WTC11 (cell line): ENCODE results near the gene JMJD8. TPM values are rescaled to one million over a fixed set of nuclear protein-coding genes. Genes with fewer than 3 reads are reported as not detected.
"Not testable (repeated sequence)": the region's sequence is repeated elsewhere in the genome, so short reads cannot be mapped to it uniquely, and the experiment has no call there.

Experiments
- ATAC-seq: fragments of 200-7000 bp; cut with Tn5 transposase; 2 replicates; pipeline ENCODE4 v1.10.0; 2021; ENCODE audit warnings: mild to moderate bottlenecking, moderate library complexity
- CTCF ChIA-PET: fragments of 300-600 bp; sonication (Branson Sonifier 250); formaldehyde crosslinking; loops from one replicate; lab custom pipeline; 2021; ENCODE audit warnings: antibody characterized with exemption; lab: Charles Lee
- POLR2A ChIA-PET: fragments of 350-600 bp; sonication (Branson Sonifier 250); formaldehyde crosslinking; loops from one replicate; lab custom pipeline; 2021; ENCODE audit warnings: antibody characterized with exemption; lab: Charles Lee
- DNase-seq: peaks from one replicate; pipeline ENCODE4 v3.0.0; 2021; ENCODE audit warnings: low spot score
- H3K27ac Mint-ChIP-seq: 2 replicates; pipeline ENCODE4 v1.8.0; 2021; ENCODE audit warnings: mixed read lengths
- H3K27me3 Mint-ChIP-seq: 2 replicates; pipeline ENCODE4 v1.8.0; 2021; ENCODE audit warnings: low read depth, mild to moderate bottlenecking, moderate library complexity, mixed read lengths
- H3K36me3 Mint-ChIP-seq: 2 replicates; pipeline ENCODE4 v1.8.0; 2021; ENCODE audit warnings: mixed read lengths
- H3K4me1 Mint-ChIP-seq: 2 replicates; pipeline ENCODE4 v1.8.0; 2022; ENCODE audit warnings: mixed read lengths
- H3K4me3 Mint-ChIP-seq: 2 replicates; pipeline ENCODE4 v1.8.0; 2021; ENCODE audit warnings: mild to moderate bottlenecking, moderate library complexity, mixed read lengths
- H3K9me3 Mint-ChIP-seq: 2 replicates; pipeline ENCODE4 v1.8.0; 2021; ENCODE audit warnings: mixed read lengths
- E2F5 ChIP-seq: sonication (generic); formaldehyde crosslinking; IDR thresholded peaks from 2 replicates; pipeline ENCODE4 v1.8.1; 2022; ENCODE audit warnings: mild to moderate bottlenecking, moderate library complexity, missing genetic modification reagents
- FOXP4 ChIP-seq: sonication (generic); formaldehyde crosslinking; IDR thresholded peaks from 2 replicates; pipeline ENCODE4 v1.8.0; 2022; ENCODE audit warnings: mild to moderate bottlenecking, missing genetic modification reagents
- GTF2I ChIP-seq: fragments of 250-450 bp; sonication (Bioruptor Pico); conservative IDR thresholded peaks from 2 replicates; pipeline ENCODE4 v1.4.0; 2021; ENCODE audit warnings: mild to moderate bottlenecking
- JAZF1 ChIP-seq: fragments of 250-450 bp; sonication (Bioruptor Pico); IDR thresholded peaks from 2 replicates; pipeline ENCODE4 v1.9.0; 2021; ENCODE audit warnings: moderate library complexity, mild to moderate bottlenecking, inconsistent platforms
- KAT7 ChIP-seq: sonication (generic); formaldehyde crosslinking; IDR thresholded peaks from 2 replicates; pipeline ENCODE4 v1.8.1; 2023; ENCODE audit warnings: missing genetic modification reagents, mild to moderate bottlenecking, borderline replicate concordance
- NFATC4 ChIP-seq: fragments of 250-450 bp; sonication (Bioruptor Pico); IDR thresholded peaks from 2 replicates; pipeline ENCODE4 v1.9.0; 2021; ENCODE audit warnings: mild to moderate bottlenecking
- NR1H2 ChIP-seq: sonication (generic); formaldehyde crosslinking; IDR thresholded peaks from 2 replicates; pipeline ENCODE4 v1.9.0; 2021; ENCODE audit warnings: mild to moderate bottlenecking, moderate library complexity, missing genetic modification reagents
- NR3C1 ChIP-seq: sonication (generic); formaldehyde crosslinking; conservative IDR thresholded peaks from 2 replicates; pipeline ENCODE4 v1.8.1; 2023; ENCODE audit warnings: low read depth, mild to moderate bottlenecking, missing genetic modification reagents
- PRRX2 ChIP-seq: fragments of 250-450 bp; sonication (Bioruptor Pico); IDR thresholded peaks from 2 replicates; pipeline ENCODE4 v1.8.0; 2021; ENCODE audit warnings: mild to moderate bottlenecking
- RORB ChIP-seq: fragments of 250-450 bp; sonication (Bioruptor Pico); IDR thresholded peaks from 2 replicates; pipeline ENCODE4 v1.9.0; 2021; ENCODE audit warnings: mild to moderate bottlenecking
- SMAD3 ChIP-seq: sonication (generic); formaldehyde crosslinking; IDR thresholded peaks from 2 replicates; pipeline ENCODE4 v1.8.0; 2022; ENCODE audit warnings: missing genetic modification reagents, mild to moderate bottlenecking, borderline replicate concordance
- TCF7 ChIP-seq: sonication (generic); formaldehyde crosslinking; IDR thresholded peaks from 2 replicates; pipeline ENCODE4 v1.8.0; 2022; ENCODE audit warnings: mild to moderate bottlenecking, low read depth, missing genetic modification reagents, moderate library complexity
- TP53 ChIP-seq: sonication (generic); formaldehyde crosslinking; IDR thresholded peaks from 2 replicates; pipeline ENCODE4 v1.8.1; 2023; ENCODE audit warnings: mild to moderate bottlenecking, missing genetic modification reagents
- USF2 ChIP-seq: sonication (generic); formaldehyde crosslinking; IDR thresholded peaks from 2 replicates; pipeline ENCODE4 v1.8.1; 2023; ENCODE audit warnings: mild to moderate bottlenecking, missing genetic modification reagents, moderate library complexity
- ZBTB43 ChIP-seq: sonication (generic); formaldehyde crosslinking; IDR thresholded peaks from 2 replicates; pipeline ENCODE4 v1.8.1; 2023; ENCODE audit warnings: mild to moderate bottlenecking, missing genetic modification reagents
- ZNF232 ChIP-seq: sonication (generic); formaldehyde crosslinking; IDR thresholded peaks from 2 replicates; pipeline ENCODE4 v1.8.0; 2022; ENCODE audit warnings: mild to moderate bottlenecking, missing genetic modification reagents
- ZNF396 ChIP-seq: fragments of 250-450 bp; sonication (Bioruptor Pico); IDR thresholded peaks from 2 replicates; pipeline ENCODE4 v1.8.0; 2021; ENCODE audit warnings: mild to moderate bottlenecking, moderate library complexity, borderline replicate concordance
- total RNA-seq: library from RNA; stranded (reverse); gene quantifications from 3 replicates; pipeline ENCODE4 v1.2.3, GENCODE V29; 2021
- TF ChIP-seq, protein P1 (sequence below): sonication (generic); formaldehyde crosslinking; IDR thresholded peaks from 2 replicates; pipeline ENCODE4 v1.8.0; 2022; ENCODE audit warnings: mild to moderate bottlenecking, missing genetic modification reagents

The JMJD8 gene
- total RNA-seq, 1 experiment from 2014 or later = 61.2 TPM

- Mint-ChIP-seq H3K4me1 (peaks cover 8% of the 10 kb centered on the region), H3K9me3 (no peaks in the 10 kb centered on the region), H3K36me3 (no peaks in the 10 kb centered on the region), H3K27ac (no peak overlapping the region), H3K27me3 (peaks cover 51% of the 10 kb centered on the region), H3K4me3 (peak overlapping the region; percentile 0; the same call in 1 of the 2 replicates)
- TF ChIP-seq USF2 (no peak), NR1H2 (CRISPR knock-in tag) (no peak), ZNF396 (CRISPR knock-in tag) (no peak), SMAD3 (CRISPR knock-in tag) (no peak), ZNF232 (CRISPR knock-in tag) (no peak), TCF7 (CRISPR knock-in tag) (no peak), KAT7 (CRISPR knock-in tag) (no peak), JAZF1 (no peak), ZBTB43 (CRISPR knock-in tag) (no peak), TP53 (CRISPR knock-in tag) (no peak), PRRX2 (CRISPR knock-in tag) (no peak), NFATC4 (CRISPR knock-in tag) (no peak), RORB (CRISPR knock-in tag) (no peak), NR3C1 (CRISPR knock-in tag) (no peak), E2F5 (no peak), GTF2I (CRISPR knock-in tag) (no peak), FOXP4 (CRISPR knock-in tag) (no peak)
- TF ChIP-seq, protein P1, sequence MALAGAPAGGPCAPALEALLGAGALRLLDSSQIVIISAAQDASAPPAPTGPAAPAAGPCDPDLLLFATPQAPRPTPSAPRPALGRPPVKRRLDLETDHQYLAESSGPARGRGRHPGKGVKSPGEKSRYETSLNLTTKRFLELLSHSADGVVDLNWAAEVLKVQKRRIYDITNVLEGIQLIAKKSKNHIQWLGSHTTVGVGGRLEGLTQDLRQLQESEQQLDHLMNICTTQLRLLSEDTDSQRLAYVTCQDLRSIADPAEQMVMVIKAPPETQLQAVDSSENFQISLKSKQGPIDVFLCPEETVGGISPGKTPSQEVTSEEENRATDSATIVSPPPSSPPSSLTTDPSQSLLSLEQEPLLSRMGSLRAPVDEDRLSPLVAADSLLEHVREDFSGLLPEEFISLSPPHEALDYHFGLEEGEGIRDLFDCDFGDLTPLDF = no peak
- ChIA-PET CTCF (interaction anchor here (0.5 to 2.5 kb wide), 4 partner anchors 14 to 44 kb away, joined by 3 to 8 read pairs (median 6); partner anchors contain the start of gene RHOT2), POLR2A (no interaction called here)
- DNase-seq (no peak), ATAC-seq (no peak)
Measured at GRCh38 chr16:692356-693108, 8.4 kb upstream of the JMJD8 start.

GRCh38 chr16:691242-691641 is 7.1 kb upstream of the JMJD8 start:
- Mint-ChIP-seq H3K27me3 (peaks cover 42% of the 10 kb centered on the region), H3K27ac (peak overlapping the region; percentile 41; the same call in 1 of the 2 replicates), H3K4me3 (peak overlapping the region; percentile 82)
- CTCF ChIA-PET, DNase-seq, H3K4me1 Mint-ChIP-seq, H3K36me3 Mint-ChIP-seq, POLR2A ChIA-PET, ATAC-seq, H3K9me3 Mint-ChIP-seq: not testable (repeated sequence)
